Uterus (tissue), 2 donors: ENCODE data around the gene NMNAT2.

ENCODE experiments used
- CTCF ChIP-seq, 4 experiments: fragments of 200-600 bp in 2 of 4; fragments of 450-650 bp in 2 of 4; sonication (generic) in 2 of 4; IDR thresholded peaks; one replicate each; pipeline ENCODE4 v1.5.1; 2016 to 2019; ENCODE audit warnings: antibody characterized with exemption in 4 of 4, mild to moderate bottlenecking in 2 of 4, moderate library complexity in 1 of 4
- POLR2A ChIP-seq, 2 donors: fragments of 450-650 bp; IDR thresholded peaks; one replicate each; pipeline ENCODE4 v1.6.1; 2016; ENCODE audit warnings: antibody characterized with exemption in 2 of 2, mild to moderate bottlenecking in 1 of 2, moderate library complexity in 1 of 2

GRCh38 chr1:183270541-183271141 is 147.5 kb downstream of the NMNAT2 start:
- TF ChIP-seq CTCF (IDR thresholded peaks at IDR 0.05): no peak
- TF ChIP-seq POLR2A (IDR thresholded peaks at IDR 0.05): no peak
